Gastrocnemius medialis (tissue), 4 donors: ENCODE data around the gene BANK1. TPM values are rescaled to one million over a fixed set of nuclear protein-coding genes. Genes with fewer than 3 reads are reported as not detected.

Experiments used
- ATAC-seq, 2 donors: fragments of 150-250 bp; one replicate each; pipeline ENCODE4 v1.9.1; 2016
- DNase-seq, 2 donors: peaks; one replicate each; pipeline ENCODE4 v3.0.0-alpha.2; 2019
- H3K27ac ChIP-seq, 4 donors: fragments of 200-600 bp; sonication (generic); 1 replicate in 1 of 4; 2 replicates in 3 of 4; pipeline ENCODE4 v1.5.1; 2016 to 2018; ENCODE audit warnings: mild to moderate bottlenecking in 2 of 4, moderate library complexity in 1 of 4
- H3K27me3 ChIP-seq, 3 donors: fragments of 200-600 bp; sonication (generic) in 2 of 3; 1 replicate in 1 of 3; 2 replicates in 2 of 3; pipeline versions ENCODE4 v1.5.1 to v1.6.0; 2016 to 2019; ENCODE audit warnings: mild to moderate bottlenecking in 1 of 3, moderate library complexity in 1 of 3
- H3K36me3 ChIP-seq, 2 donors: fragments of 200-600 bp; sonication (generic) in 1 of 2; one replicate each; pipeline ENCODE4 v1.5.1; 2017 to 2018
- H3K4me1 ChIP-seq, 2 donors: fragments of 200-600 bp; sonication (generic) in 1 of 2; one replicate each; pipeline ENCODE4 v1.5.1; 2016 to 2017; ENCODE audit warnings: mild to moderate bottlenecking in 2 of 2
- H3K4me3 ChIP-seq, 4 donors: fragments of 200-600 bp; sonication (generic) in 3 of 4; 1 replicate in 1 of 4; 2 replicates in 3 of 4; pipeline ENCODE4 v1.5.1; 2016 to 2019; ENCODE audit warnings: mild to moderate bottlenecking in 2 of 4
- H3K9me3 ChIP-seq, 3 donors: fragments of 200-600 bp; sonication (generic) in 2 of 3; 1 replicate in 1 of 3; 2 replicates in 2 of 3; pipeline ENCODE4 v1.5.1; 2016 to 2019
- CTCF ChIP-seq, 5 experiments: fragments of 450-650 bp in 3 of 5; fragments of 200-600 bp in 2 of 5; sonication (generic) in 2 of 5; IDR thresholded peaks in 4 of 5; conservative IDR thresholded peaks in 1 of 5; 1 replicate in 4 of 5; 2 replicates in 1 of 5; pipeline ENCODE4 v1.5.1; 2016 to 2019; ENCODE audit warnings: antibody characterized with exemption in 5 of 5, mild to moderate bottlenecking in 3 of 5, moderate library complexity in 3 of 5
- POLR2A ChIP-seq, 2 donors: fragments of 450-650 bp; IDR thresholded peaks; one replicate each; pipeline ENCODE4 v1.6.1; 2017; ENCODE audit warnings: antibody characterized with exemption in 2 of 2, mild to moderate bottlenecking in 2 of 2, moderate library complexity in 2 of 2
- in situ Hi-C, 4 donors: fragments of 200-750 bp; cut with MboI; loops; one replicate each; pipeline versions ENCODE4 v1.15.0 to v1.8.0; 2017; ENCODE audit warnings: low sequenced_read_pairs in 4 of 4
- intact Hi-C: fragments of 100-400 bp; cut with DNase I; formaldehyde crosslinking; loops from one replicate; pipeline ENCODE4 v1.15.1; 2023; ENCODE audit warnings: low total_unique reads
- total RNA-seq, 4 donors: library from RNA; depleted of rRNA; stranded (reverse); fragments of >200 nt; gene quantifications; one replicate each; pipeline versions ENCODE4 v1.1.0 to v1.2.3, GENCODE V29; 2016

The BANK1 gene
- total RNA-seq, 4 donors from 2014 or later: 0.10 to 0.91 (median 0.26) TPM

GRCh38 chr4:101911616-101912015, 121.1 kb downstream of the BANK1 start:
- no peak overlapping the region for H3K4me3 ChIP-seq
- TF ChIP-seq CTCF (IDR thresholded peaks at IDR 0.05 in 4 of 5, conservative IDR thresholded peaks at IDR 0.05 in 1 of 5) (no peak), POLR2A (IDR thresholded peaks at IDR 0.05) (no peak)
- intact Hi-C loops: no loop called here
- H3K9me3 ChIP-seq: no peaks in the 10 kb centered on the region
- no peaks in the 10 kb centered on the region for H3K36me3 ChIP-seq
- H3K27ac ChIP-seq: no peak overlapping the region
- no peak for DNase-seq
- H3K27me3 ChIP-seq: no peaks in the 10 kb centered on the region
- in situ Hi-C loops: no loop called here
- no peak for ATAC-seq
- no peaks in the 10 kb centered on the region for H3K4me1 ChIP-seq

GRCh38 chr4:101914761-101915160, 124.2 kb downstream of the BANK1 start:
- intact Hi-C loops (no loop called here), in situ Hi-C loops (no loop called here)
- ATAC-seq (no peak), DNase-seq (no peak)
- H3K27ac ChIP-seq: no peak overlapping the region
- H3K27me3 ChIP-seq: no peaks in the 10 kb centered on the region
- H3K36me3 ChIP-seq: no peaks in the 10 kb centered on the region
- no peaks in the 10 kb centered on the region for H3K9me3 ChIP-seq
- no peaks in the 10 kb centered on the region for H3K4me1 ChIP-seq
- no peak for TF ChIP-seq CTCF (IDR thresholded peaks at IDR 0.05 in 4 of 5, conservative IDR thresholded peaks at IDR 0.05 in 1 of 5)
- no peak for TF ChIP-seq POLR2A (IDR thresholded peaks at IDR 0.05)
- H3K4me3 ChIP-seq: no peak overlapping the region

- Histone ChIP-seq H3K4me3 (no peak overlapping the region), H3K9me3 (no peaks in the 10 kb centered on the region), H3K27me3 (no peaks in the 10 kb centered on the region), H3K4me1 (no peaks in the 10 kb centered on the region), H3K27ac (no peak overlapping the region), H3K36me3 (no peaks in the 10 kb centered on the region)
- in situ Hi-C loops (no loop called here), intact Hi-C loops (no loop called here)
- ATAC-seq (no peak), DNase-seq (no peak)
- TF ChIP-seq POLR2A (IDR thresholded peaks at IDR 0.05) (no peak), CTCF (IDR thresholded peaks at IDR 0.05 in 4 of 5, conservative IDR thresholded peaks at IDR 0.05 in 1 of 5) (no peak)
Observed at GRCh38 chr4:101919373-101919977, 128.9 kb downstream of the BANK1 start.

- H3K36me3 ChIP-seq: no peaks in the 10 kb centered on the region
- intact Hi-C loops: no loop called here
- ATAC-seq (no peak), DNase-seq (no peak)
- no peaks in the 10 kb centered on the region for H3K4me1 ChIP-seq
- TF ChIP-seq CTCF (IDR thresholded peaks at IDR 0.05 in 4 of 5, conservative IDR thresholded peaks at IDR 0.05 in 1 of 5): no peak
- TF ChIP-seq POLR2A (IDR thresholded peaks at IDR 0.05): no peak
- H3K27ac ChIP-seq: no peak overlapping the region
- H3K9me3 ChIP-seq: no peaks in the 10 kb centered on the region
- in situ Hi-C loops: no loop called here
- H3K27me3 ChIP-seq: no peaks in the 10 kb centered on the region
- no peak overlapping the region for H3K4me3 ChIP-seq
Observed at GRCh38 chr4:101921370-101921769, 130.8 kb downstream of the BANK1 start.

GRCh38 chr4:101931619-101932018, 141.1 kb downstream of the BANK1 start:
- intact Hi-C loops: no loop called here
- ATAC-seq (no peak), DNase-seq (no peak)
- no peaks in the 10 kb centered on the region for H3K4me1 ChIP-seq
- no peak overlapping the region for H3K4me3 ChIP-seq
- no peaks in the 10 kb centered on the region for H3K9me3 ChIP-seq
- H3K27me3 ChIP-seq: no peaks in the 10 kb centered on the region
- in situ Hi-C loops: no loop called here
- TF ChIP-seq CTCF (IDR thresholded peaks at IDR 0.05 in 4 of 5, conservative IDR thresholded peaks at IDR 0.05 in 1 of 5) (no peak), POLR2A (IDR thresholded peaks at IDR 0.05) (no peak)
- no peaks in the 10 kb centered on the region for H3K36me3 ChIP-seq
- no peak overlapping the region for H3K27ac ChIP-seq
